ENCODE results near the gene VPS8.
"Not testable (repeated sequence)": the region's sequence is repeated elsewhere in the genome, so short reads cannot be mapped to it uniquely, and the experiment has no call there.

Gene VPS8

GRCh38 chr3:184932777-184933176 is 120.8 kb downstream of the VPS8 start:
- DNase-seq, result no peak

- DNase-seq, result no peak
Observed at GRCh38 chr3:184937611-184938010, 125.6 kb downstream of the VPS8 start.

GRCh38 chr3:184941408-184941807 is 129.4 kb downstream of the VPS8 start:
- no peak for DNase-seq

GRCh38 chr3:184942735-184943134 is 130.8 kb downstream of the VPS8 start:
- DNase-seq, result no peak

- no peak for DNase-seq
Observed at GRCh38 chr3:184944241-184944640, 132.3 kb downstream of the VPS8 start.

GRCh38 chr3:184945886-184946625 is 134.1 kb downstream of the VPS8 start:
- no peak for DNase-seq

GRCh38 chr3:184946917-184947316 is 135.0 kb downstream of the VPS8 start:
- peak; percentile 22 for DNase-seq

- DNase-seq, result no peak
Observed at GRCh38 chr3:184949251-184949965, 137.4 kb downstream of the VPS8 start.

GRCh38 chr3:184950816-184951215 is 138.8 kb downstream of the VPS8 start:
- DNase-seq, result not testable (repeated sequence)

- no peak for DNase-seq
Observed at GRCh38 chr3:184952671-184953070, 140.7 kb downstream of the VPS8 start.

- DNase-seq, result no peak
Observed at GRCh38 chr3:184953401-184953800, 141.4 kb downstream of the VPS8 start.

- no peak for DNase-seq
Observed at GRCh38 chr3:184954251-184954650, 142.3 kb downstream of the VPS8 start.

GRCh38 chr3:184954851-184955250 is 142.9 kb downstream of the VPS8 start:
- not testable (repeated sequence) for DNase-seq

GRCh38 chr3:184965639-184966430 is 153.9 kb downstream of the VPS8 start:
- no peak for DNase-seq

GRCh38 chr3:184968115-184968514 is 156.1 kb downstream of the VPS8 start:
- no peak for DNase-seq

GRCh38 chr3:184970186-184970585 is 158.2 kb downstream of the VPS8 start:
- DNase-seq, result no peak

- no peak for DNase-seq
Observed at GRCh38 chr3:184977796-184978195, 165.8 kb downstream of the VPS8 start.

- DNase-seq, result no peak
Observed at GRCh38 chr3:184981071-184981470, 169.1 kb downstream of the VPS8 start.

GRCh38 chr3:184982076-184982475 is 170.1 kb downstream of the VPS8 start:
- DNase-seq, result no peak

GRCh38 chr3:184985586-184985985 is 173.6 kb downstream of the VPS8 start:
- no peak for DNase-seq

GRCh38 chr3:184986366-184986889 is 174.5 kb downstream of the VPS8 start:
- no peak for DNase-seq

GRCh38 chr3:184993394-184993793 is 181.4 kb downstream of the VPS8 start:
- DNase-seq, result no peak

- not testable (repeated sequence) for DNase-seq
Observed at GRCh38 chr3:185003876-185004275, 191.9 kb downstream of the VPS8 start.

All from kidney glomerular epithelial cell (primary cell).